Fibroblast of peridontal ligament (primary cell): ENCODE data around the gene MIA3.
"Not testable (repeated sequence)": the region's sequence is repeated elsewhere in the genome, so short reads cannot be mapped to it uniquely, and the experiment has no call there.

Experiments
- DNase-seq: peaks from one replicate; pipeline ENCODE4 v3.0.0-alpha.2; 2010; ENCODE audit errors: extremely low read depth

The MIA3 gene

GRCh38 chr1:222668184-222668583 lies 50.3 kb downstream of the MIA3 start:
- not testable (repeated sequence) for DNase-seq

GRCh38 chr1:222669107-222669506 lies 51.2 kb downstream of the MIA3 start:
- not testable (repeated sequence) for DNase-seq

GRCh38 chr1:222670110-222670509 lies 52.2 kb downstream of the MIA3 start:
- DNase-seq = no peak

- no peak for DNase-seq
These were observed 62.2 kb downstream of the MIA3 start for GRCh38 chr1:222680080-222680479.

- DNase-seq = no peak
These were observed 73.1 kb downstream of the MIA3 start for GRCh38 chr1:222691016-222691415.

GRCh38 chr1:222694927-222695326 lies 77.0 kb downstream of the MIA3 start:
- DNase-seq = no peak

- no peak for DNase-seq
These were observed 78.8 kb downstream of the MIA3 start for GRCh38 chr1:222696741-222697140.

GRCh38 chr1:222697203-222697602 lies 79.3 kb downstream of the MIA3 start:
- no peak for DNase-seq

- peak; percentile 86 for DNase-seq
These were observed 79.9 kb downstream of the MIA3 start for GRCh38 chr1:222697826-222698225.

GRCh38 chr1:222702210-222702609 lies 84.3 kb downstream of the MIA3 start:
- DNase-seq = no peak

GRCh38 chr1:222704260-222704659 lies 86.4 kb downstream of the MIA3 start:
- DNase-seq = no peak

- DNase-seq = no peak
These were observed 88.9 kb downstream of the MIA3 start for GRCh38 chr1:222706815-222707214.

- peak; percentile 18 for DNase-seq
These were observed 91.8 kb downstream of the MIA3 start for GRCh38 chr1:222709700-222710153.

- DNase-seq = peak; percentile 63
These were observed 93.7 kb downstream of the MIA3 start for GRCh38 chr1:222711319-222712252.

- peak; percentile 81 for DNase-seq
These were observed 94.6 kb downstream of the MIA3 start, which contains the start of the genes AIDA and BROX for GRCh38 chr1:222712253-222713090. Gene AIDA (minus strand): TSS chr1:222712491. CDS start chr1:222712317, 174 bp downstream. Gene BROX (plus strand): TSS chr1:222712564. CDS start chr1:222715700, 3,136 bp downstream.

- peak; percentile 94 for DNase-seq
These were observed 95.4 kb downstream of the MIA3 start for GRCh38 chr1:222713091-222713961.

- DNase-seq = no peak
These were observed 98.5 kb downstream of the MIA3 start for GRCh38 chr1:222716393-222716792.
